ENCODE data around the gene MESD.

DNA sequence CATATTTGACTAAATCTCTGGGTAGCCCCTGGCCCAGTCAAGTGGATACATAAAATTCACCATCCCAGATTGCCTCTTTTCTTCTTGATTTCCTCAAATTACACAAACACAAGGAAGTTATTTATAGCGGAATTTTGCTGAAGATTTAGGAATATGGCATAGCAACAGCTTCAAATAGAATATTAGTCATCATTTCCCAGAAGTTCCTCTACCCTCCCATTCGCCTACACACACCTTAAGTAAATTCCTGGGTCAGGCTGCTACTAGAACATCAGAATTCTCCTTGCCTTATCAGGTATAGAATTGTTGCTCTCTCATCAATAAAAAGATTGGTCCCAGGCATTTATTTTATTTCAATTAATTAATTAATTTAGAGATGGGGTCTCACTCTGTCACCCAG is 31.6 kb downstream of the MESD start:
- TF ChIP-seq, protein P1, sequence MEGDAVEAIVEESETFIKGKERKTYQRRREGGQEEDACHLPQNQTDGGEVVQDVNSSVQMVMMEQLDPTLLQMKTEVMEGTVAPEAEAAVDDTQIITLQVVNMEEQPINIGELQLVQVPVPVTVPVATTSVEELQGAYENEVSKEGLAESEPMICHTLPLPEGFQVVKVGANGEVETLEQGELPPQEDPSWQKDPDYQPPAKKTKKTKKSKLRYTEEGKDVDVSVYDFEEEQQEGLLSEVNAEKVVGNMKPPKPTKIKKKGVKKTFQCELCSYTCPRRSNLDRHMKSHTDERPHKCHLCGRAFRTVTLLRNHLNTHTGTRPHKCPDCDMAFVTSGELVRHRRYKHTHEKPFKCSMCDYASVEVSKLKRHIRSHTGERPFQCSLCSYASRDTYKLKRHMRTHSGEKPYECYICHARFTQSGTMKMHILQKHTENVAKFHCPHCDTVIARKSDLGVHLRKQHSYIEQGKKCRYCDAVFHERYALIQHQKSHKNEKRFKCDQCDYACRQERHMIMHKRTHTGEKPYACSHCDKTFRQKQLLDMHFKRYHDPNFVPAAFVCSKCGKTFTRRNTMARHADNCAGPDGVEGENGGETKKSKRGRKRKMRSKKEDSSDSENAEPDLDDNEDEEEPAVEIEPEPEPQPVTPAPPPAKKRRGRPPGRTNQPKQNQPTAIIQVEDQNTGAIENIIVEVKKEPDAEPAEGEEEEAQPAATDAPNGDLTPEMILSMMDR (IDR thresholded peaks at IDR 0.05 in 4 of 5, conservative IDR thresholded peaks at IDR 0.05 in 1 of 5) = no peak
- no peak for TF ChIP-seq POLR2A (IDR thresholded peaks at IDR 0.05)

Data from gastrocnemius medialis (tissue), 4 donors.